ENCODE data around the gene ATXN1. TPM values are rescaled to one million over a fixed set of nuclear protein-coding genes. Genes with fewer than 3 reads are reported as not detected.

ATXN1 gene
- total RNA-seq, 1 donor from 2014 or later = 18.4 TPM

DNA sequence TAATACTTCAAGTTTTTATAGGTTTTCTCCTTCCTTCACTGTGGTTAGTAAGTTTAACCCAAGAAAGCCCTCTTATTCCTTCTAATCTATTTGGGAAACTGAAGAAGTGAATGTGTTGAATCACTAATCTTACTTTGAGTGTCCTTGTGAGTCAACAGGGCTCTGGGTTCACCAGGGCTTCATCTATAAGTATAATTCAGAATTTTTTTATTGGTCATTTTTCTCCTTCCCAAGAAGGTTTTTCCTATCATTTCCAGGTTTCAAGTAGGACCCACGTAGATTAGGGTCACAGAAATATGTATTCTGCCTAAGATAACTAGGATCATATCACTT, 191.1 kb downstream of the ATXN1 start:
- Histone ChIP-seq H3K4me3 (ENCODE audit: low read depth, low read length) (no peak overlapping the region), H3K27me3 (ENCODE audit: control insufficient read depth, insufficient read depth, low read length) (no peaks in the 10 kb centered on the region), H3K36me3 (ENCODE audit: control insufficient read depth, insufficient read depth, low read length) (no peaks in the 10 kb centered on the region)
- no peak for TF ChIP-seq CTCF (IDR thresholded peaks at IDR 0.05; ENCODE audit: insufficient read depth, low read length, severe bottlenecking)
- FAIRE-seq (no peak), DNase-seq (ENCODE audit: low read depth) (no peak)

- DNase-seq (ENCODE audit: low read depth) (no peak), FAIRE-seq (no peak)
- Histone ChIP-seq H3K27me3 (ENCODE audit: control insufficient read depth, insufficient read depth, low read length) (no peaks in the 10 kb centered on the region), H3K4me3 (ENCODE audit: low read depth, low read length) (no peak overlapping the region), H3K36me3 (ENCODE audit: control insufficient read depth, insufficient read depth, low read length) (no peaks in the 10 kb centered on the region)
- TF ChIP-seq CTCF (IDR thresholded peaks at IDR 0.05; ENCODE audit: insufficient read depth, low read length, severe bottlenecking) = no peak
Observed at GRCh38 chr6:16568128-16568527, 193.1 kb downstream of the ATXN1 start.

DNA sequence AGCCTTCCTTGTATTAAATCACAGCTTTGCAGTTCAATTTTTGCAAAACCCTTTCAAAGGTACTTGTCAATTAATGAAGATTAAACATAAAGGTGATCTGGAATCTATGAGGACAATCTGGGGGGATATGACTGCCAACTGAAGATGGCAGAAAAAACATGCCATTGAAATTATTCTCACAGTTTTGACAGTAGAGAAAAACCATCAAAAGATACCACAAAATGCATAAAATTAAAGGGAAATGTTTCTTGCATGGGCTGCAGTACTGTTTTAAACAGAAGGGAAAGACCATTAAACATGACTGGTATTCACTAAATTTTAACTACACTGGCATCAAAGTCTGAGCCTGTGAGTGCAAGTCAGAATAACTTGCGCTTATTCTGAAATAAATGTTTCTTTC, 194.2 kb downstream of the ATXN1 start:
- Histone ChIP-seq H3K36me3 (ENCODE audit: control insufficient read depth, insufficient read depth, low read length) (no peaks in the 10 kb centered on the region), H3K27me3 (ENCODE audit: control insufficient read depth, insufficient read depth, low read length) (no peaks in the 10 kb centered on the region), H3K4me3 (ENCODE audit: low read depth, low read length) (no peak overlapping the region)
- TF ChIP-seq CTCF (IDR thresholded peaks at IDR 0.05; ENCODE audit: insufficient read depth, low read length, severe bottlenecking) = no peak
- no peak for DNase-seq (ENCODE audit: low read depth)
- no peak for FAIRE-seq

DNA sequence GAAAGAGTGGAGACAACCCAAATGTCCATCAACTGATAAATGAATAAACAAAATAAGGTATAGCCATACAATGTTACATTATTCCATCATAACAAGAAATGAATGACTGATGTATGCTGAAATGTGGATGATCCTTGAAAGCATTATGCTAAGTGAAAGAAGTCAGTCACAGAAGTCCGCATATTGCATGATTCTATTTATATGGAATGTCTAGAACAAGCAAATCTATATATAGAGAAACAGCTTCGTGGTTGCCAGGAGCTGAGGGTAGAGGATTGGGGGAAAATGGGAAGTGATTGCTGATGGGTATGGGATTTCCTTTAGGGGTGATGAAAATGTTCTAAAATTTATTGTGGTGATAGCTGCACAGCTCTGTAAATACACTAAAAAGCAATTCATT, 196.8 kb downstream of the ATXN1 start:
- no peak overlapping the region for H3K4me3 ChIP-seq (ENCODE audit: low read depth, low read length)
- no peaks in the 10 kb centered on the region for H3K27me3 ChIP-seq (ENCODE audit: control insufficient read depth, insufficient read depth, low read length)
- no peak for DNase-seq (ENCODE audit: low read depth)
- FAIRE-seq = no peak
- no peak for TF ChIP-seq CTCF (IDR thresholded peaks at IDR 0.05; ENCODE audit: insufficient read depth, low read length, severe bottlenecking)
- no peaks in the 10 kb centered on the region for H3K36me3 ChIP-seq (ENCODE audit: control insufficient read depth, insufficient read depth, low read length)

- no peak for TF ChIP-seq CTCF (IDR thresholded peaks at IDR 0.05; ENCODE audit: insufficient read depth, low read length, severe bottlenecking)
- Histone ChIP-seq H3K36me3 (ENCODE audit: control insufficient read depth, insufficient read depth, low read length) (no peaks in the 10 kb centered on the region), H3K27me3 (ENCODE audit: control insufficient read depth, insufficient read depth, low read length) (no peaks in the 10 kb centered on the region), H3K4me3 (ENCODE audit: low read depth, low read length) (no peak overlapping the region)
- DNase-seq (ENCODE audit: low read depth) (no peak), FAIRE-seq (peak; percentile 23)
Observed at GRCh38 chr6:16563628-16564240, 197.5 kb downstream of the ATXN1 start.

GRCh38 chr6:16562498-16562897, 198.8 kb downstream of the ATXN1 start:
- TF ChIP-seq CTCF (IDR thresholded peaks at IDR 0.05; ENCODE audit: insufficient read depth, low read length, severe bottlenecking) = no peak
- FAIRE-seq = no peak
- Histone ChIP-seq H3K27me3 (ENCODE audit: control insufficient read depth, insufficient read depth, low read length) (no peaks in the 10 kb centered on the region), H3K36me3 (ENCODE audit: control insufficient read depth, insufficient read depth, low read length) (no peaks in the 10 kb centered on the region), H3K4me3 (ENCODE audit: low read depth, low read length) (no peak overlapping the region)
- no peak for DNase-seq (ENCODE audit: low read depth)
